Lower lobe of right lung (tissue), 2 donors: ENCODE data around the gene LTC4S. TPM values are rescaled to one million over a fixed set of nuclear protein-coding genes. Genes with fewer than 3 reads are reported as not detected.
A peak's percentile ranks its signal among the peaks of the same experiment; 100 is the strongest.

Experiments used
- ATAC-seq, 2 donors: fragments of 200-7000 bp; cut with Tn5 transposase; one replicate each; pipeline ENCODE4 v1.9.1; 2020 to 2022; ENCODE audit warnings: mild to moderate bottlenecking in 2 of 2, moderate library complexity in 2 of 2
- DNase-seq: peaks from one replicate; pipeline ENCODE4 v3.0.0-alpha.2; 2020
- H3K27ac ChIP-seq: fragments of 200-600 bp; one replicate; pipeline ENCODE4 v1.8.0; 2022
- H3K27me3 ChIP-seq: fragments of 200-600 bp; one replicate; pipeline ENCODE4 v1.8.0; 2022; ENCODE audit warnings: low read depth
- H3K36me3 ChIP-seq: fragments of 200-600 bp; one replicate; pipeline ENCODE4 v1.8.0; 2022; ENCODE audit warnings: mild to moderate bottlenecking
- H3K4me1 ChIP-seq: fragments of 200-600 bp; one replicate; pipeline ENCODE4 v1.8.0; 2022
- H3K4me3 ChIP-seq: fragments of 200-600 bp; one replicate; pipeline ENCODE4 v1.8.0; 2022; ENCODE audit warnings: mild to moderate bottlenecking
- H3K9me3 ChIP-seq: fragments of 200-600 bp; one replicate; pipeline ENCODE4 v1.8.0; 2022
- intact Hi-C: fragments of 100-400 bp; cut with DNase I; formaldehyde crosslinking; loops from one replicate; pipeline ENCODE4 v1.11.0; 2022
- total RNA-seq: library from RNA; stranded (reverse); fragmentation: NEBNext Ultra II Directional; extraction: Animal tissue kit (Norgen Biotek cat#: 25700); gene quantifications from one replicate; pipeline ENCODE4 v1.2.1, GENCODE V29; 2021
- TF ChIP-seq, protein P1 (sequence below): fragments of 200-600 bp; IDR thresholded peaks from one replicate; pipeline ENCODE4 v1.8.0; 2022; ENCODE audit warnings: antibody characterized with exemption, mild to moderate bottlenecking
- donor health status: DM: no; HTN: yes; CAD: no; lungs with severe emphysema.

The LTC4S gene
- total RNA-seq, 1 donor from 2014 or later, result 20.1 TPM

DNA sequence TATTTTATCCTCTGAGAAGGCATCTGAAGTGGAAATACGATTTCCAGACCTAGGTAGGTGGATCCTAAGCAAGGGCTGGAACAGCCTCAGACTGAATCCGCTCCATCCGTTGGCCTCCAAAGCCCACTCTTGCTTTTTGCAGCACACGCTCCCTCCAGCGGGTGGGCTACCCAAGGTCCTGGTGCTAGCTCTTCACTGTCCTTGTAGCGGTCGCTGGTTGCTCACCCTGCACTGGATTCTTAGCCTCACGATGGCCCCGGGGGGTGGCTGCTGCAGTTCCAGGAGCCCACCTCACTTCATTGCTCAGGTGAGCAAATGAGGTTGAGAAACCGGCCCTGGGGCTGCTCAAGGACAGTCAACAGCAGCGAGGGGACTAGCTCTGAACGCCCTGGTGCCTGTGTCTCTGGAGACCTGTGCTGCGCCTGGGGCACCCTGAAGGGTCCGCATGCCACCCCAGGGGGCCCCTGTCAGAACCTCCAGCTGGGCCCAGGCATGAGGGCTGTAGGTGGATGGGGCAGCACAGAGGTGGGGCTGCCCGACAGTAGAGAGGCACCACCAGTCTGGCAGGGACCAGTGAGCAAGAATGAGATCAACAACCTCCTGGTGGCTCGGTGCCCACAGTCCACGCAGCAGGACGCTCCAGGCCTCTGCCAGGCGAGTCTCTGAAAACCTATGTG, 8.6 kb downstream of the LTC4S start:
- Histone ChIP-seq H3K36me3 (peaks cover 42% of the 10 kb centered on the region), H3K27ac (no peak overlapping the region), H3K4me1 (peaks cover 44% of the 10 kb centered on the region), H3K9me3 (no peaks in the 10 kb centered on the region), H3K27me3 (no peaks in the 10 kb centered on the region), H3K4me3 (no peak overlapping the region)
- intact Hi-C loops, result no loop called here
- TF ChIP-seq, protein P1, sequence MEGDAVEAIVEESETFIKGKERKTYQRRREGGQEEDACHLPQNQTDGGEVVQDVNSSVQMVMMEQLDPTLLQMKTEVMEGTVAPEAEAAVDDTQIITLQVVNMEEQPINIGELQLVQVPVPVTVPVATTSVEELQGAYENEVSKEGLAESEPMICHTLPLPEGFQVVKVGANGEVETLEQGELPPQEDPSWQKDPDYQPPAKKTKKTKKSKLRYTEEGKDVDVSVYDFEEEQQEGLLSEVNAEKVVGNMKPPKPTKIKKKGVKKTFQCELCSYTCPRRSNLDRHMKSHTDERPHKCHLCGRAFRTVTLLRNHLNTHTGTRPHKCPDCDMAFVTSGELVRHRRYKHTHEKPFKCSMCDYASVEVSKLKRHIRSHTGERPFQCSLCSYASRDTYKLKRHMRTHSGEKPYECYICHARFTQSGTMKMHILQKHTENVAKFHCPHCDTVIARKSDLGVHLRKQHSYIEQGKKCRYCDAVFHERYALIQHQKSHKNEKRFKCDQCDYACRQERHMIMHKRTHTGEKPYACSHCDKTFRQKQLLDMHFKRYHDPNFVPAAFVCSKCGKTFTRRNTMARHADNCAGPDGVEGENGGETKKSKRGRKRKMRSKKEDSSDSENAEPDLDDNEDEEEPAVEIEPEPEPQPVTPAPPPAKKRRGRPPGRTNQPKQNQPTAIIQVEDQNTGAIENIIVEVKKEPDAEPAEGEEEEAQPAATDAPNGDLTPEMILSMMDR, result no peak
- DNase-seq (no peak), ATAC-seq (no peak)

DNA sequence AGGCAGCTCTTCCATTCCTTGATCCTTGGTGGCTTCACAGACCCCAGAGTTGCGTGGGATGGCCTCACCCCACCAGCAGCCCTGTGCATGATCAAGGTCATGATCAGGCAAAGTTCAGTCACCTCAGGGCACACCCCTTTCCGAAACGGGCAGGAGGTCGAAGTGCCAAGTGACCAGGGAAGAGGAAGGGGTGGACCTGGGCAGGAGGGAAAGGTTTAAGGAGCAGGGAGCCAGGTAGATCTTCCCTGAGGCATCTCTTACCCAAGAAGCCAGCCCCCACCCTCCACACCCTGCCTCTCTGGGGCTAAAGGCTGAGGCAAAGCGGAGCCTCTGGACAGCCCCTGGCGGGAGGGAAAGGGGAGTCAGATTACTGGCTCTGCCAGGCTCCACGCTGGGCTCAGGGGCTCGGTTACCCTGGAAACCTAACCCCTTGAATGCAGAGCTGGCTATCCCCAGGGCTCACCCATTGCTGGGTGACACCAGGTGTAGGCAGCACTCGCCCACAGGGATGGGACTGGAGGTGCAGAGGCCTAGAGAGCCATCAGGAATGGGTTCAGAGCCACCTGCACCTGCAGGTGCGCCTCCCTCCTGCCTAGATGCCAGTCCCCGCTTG, 9.3 kb downstream of the LTC4S start:
- no peak for ATAC-seq

GRCh38 chr5:179803651-179804554, 10.1 kb downstream of the LTC4S start:
- H3K4me3 ChIP-seq, result no peak overlapping the region
- H3K27ac ChIP-seq, result peak overlapping the region; percentile 56
- TF ChIP-seq, protein P1, result no peak
- no peaks in the 10 kb centered on the region for H3K9me3 ChIP-seq
- H3K27me3 ChIP-seq, result no peaks in the 10 kb centered on the region
- H3K4me1 ChIP-seq, result peaks cover 54% of the 10 kb centered on the region
- DNase-seq (peak; percentile 59), ATAC-seq (no peak)
- H3K36me3 ChIP-seq, result peaks cover 27% of the 10 kb centered on the region
- intact Hi-C loops, result no loop called here

More for the DNA sequence above, 9.3 kb downstream of the LTC4S start:
- Histone ChIP-seq H3K27me3 (no peaks in the 10 kb centered on the region), H3K9me3 (no peaks in the 10 kb centered on the region), H3K4me1 (peaks cover 51% of the 10 kb centered on the region), H3K36me3 (peaks cover 35% of the 10 kb centered on the region), H3K4me3 (no peak overlapping the region), H3K27ac (no peak overlapping the region)
- TF ChIP-seq, protein P1, result no peak
- DNase-seq, result no peak
- intact Hi-C loops, result no loop called here

- H3K27me3 ChIP-seq, result no peaks in the 10 kb centered on the region
- H3K4me3 ChIP-seq, result no peak overlapping the region
- TF ChIP-seq, protein P1, result no peak
- peaks cover 54% of the 10 kb centered on the region for H3K4me1 ChIP-seq
- intact Hi-C loops, result no loop called here
- peaks cover 20% of the 10 kb centered on the region for H3K36me3 ChIP-seq
- H3K27ac ChIP-seq, result peak overlapping the region; percentile 92
- ATAC-seq (no peak), DNase-seq (no peak)
- H3K9me3 ChIP-seq, result no peaks in the 10 kb centered on the region
These were observed 10.8 kb downstream of the LTC4S start for GRCh38 chr5:179804555-179804947.

GRCh38 chr5:179805070-179805528, 11.3 kb downstream of the LTC4S start:
- Histone ChIP-seq H3K4me3 (peak overlapping the region; percentile 95), H3K4me1 (peaks cover 54% of the 10 kb centered on the region), H3K27ac (peak overlapping the region; percentile 92), H3K9me3 (no peaks in the 10 kb centered on the region), H3K36me3 (peaks cover 15% of the 10 kb centered on the region), H3K27me3 (no peaks in the 10 kb centered on the region)
- intact Hi-C loops, result no loop called here
- no peak for DNase-seq
- TF ChIP-seq, protein P1, result no peak
- ATAC-seq, result peak; percentile 3 to 6
